CD4-positive, alpha-beta T cell treated with Interleukin-17A for 1 hour (primary cell): ENCODE results near the gene TRIB2.

ENCODE experiments used
- DNase-seq: peaks from one replicate; pipeline ENCODE4 v3.0.0-alpha.2; 2020

Gene TRIB2

GRCh38 chr2:12787891-12788801, 71.4 kb downstream of the TRIB2 start:
- no peak for DNase-seq

GRCh38 chr2:12791906-12792305, 75.2 kb downstream of the TRIB2 start:
- DNase-seq, result no peak
